WTC11 (cell line): ENCODE measurements around the gene CFAP20DC. TPM values are rescaled to one million over a fixed set of nuclear protein-coding genes. Genes with fewer than 3 reads are reported as not detected.

Experiments used
- ATAC-seq: fragments of 200-7000 bp; cut with Tn5 transposase; 2 replicates; pipeline ENCODE4 v1.10.0; 2021; ENCODE audit warnings: mild to moderate bottlenecking, moderate library complexity
- CTCF ChIA-PET: fragments of 300-600 bp; sonication (Branson Sonifier 250); formaldehyde crosslinking; loops from one replicate; lab custom pipeline; 2021; ENCODE audit warnings: antibody characterized with exemption; lab: Charles Lee
- POLR2A ChIA-PET: fragments of 350-600 bp; sonication (Branson Sonifier 250); formaldehyde crosslinking; loops from one replicate; lab custom pipeline; 2021; ENCODE audit warnings: antibody characterized with exemption; lab: Charles Lee
- DNase-seq: peaks from one replicate; pipeline ENCODE4 v3.0.0; 2021; ENCODE audit warnings: low spot score
- H3K27ac Mint-ChIP-seq: 2 replicates; pipeline ENCODE4 v1.8.0; 2021; ENCODE audit warnings: mixed read lengths
- H3K27me3 Mint-ChIP-seq: 2 replicates; pipeline ENCODE4 v1.8.0; 2021; ENCODE audit warnings: low read depth, mild to moderate bottlenecking, moderate library complexity, mixed read lengths
- H3K36me3 Mint-ChIP-seq: 2 replicates; pipeline ENCODE4 v1.8.0; 2021; ENCODE audit warnings: mixed read lengths
- H3K4me1 Mint-ChIP-seq: 2 replicates; pipeline ENCODE4 v1.8.0; 2022; ENCODE audit warnings: mixed read lengths
- H3K4me3 Mint-ChIP-seq: 2 replicates; pipeline ENCODE4 v1.8.0; 2021; ENCODE audit warnings: mild to moderate bottlenecking, moderate library complexity, mixed read lengths
- H3K9me3 Mint-ChIP-seq: 2 replicates; pipeline ENCODE4 v1.8.0; 2021; ENCODE audit warnings: mixed read lengths
- ATF2 ChIP-seq: sonication (generic); formaldehyde crosslinking; IDR thresholded peaks from 2 replicates; pipeline ENCODE4 v1.8.1; 2022; ENCODE audit warnings: low read depth, missing genetic modification reagents, borderline replicate concordance
- CREM ChIP-seq: sonication (generic); formaldehyde crosslinking; IDR thresholded peaks from 2 replicates; pipeline ENCODE4 v1.8.1; 2022; ENCODE audit warnings: mild to moderate bottlenecking, missing genetic modification reagents, moderate library complexity
- GABPB1 ChIP-seq: sonication (generic); formaldehyde crosslinking; IDR thresholded peaks from 2 replicates; pipeline ENCODE4 v1.8.1; 2023; ENCODE audit warnings: mild to moderate bottlenecking, missing genetic modification reagents
- GRHL2 ChIP-seq: fragments of 250-450 bp; sonication (Bioruptor Pico); IDR thresholded peaks from 2 replicates; pipeline ENCODE4 v1.8.0; 2022; ENCODE audit warnings: mild to moderate bottlenecking, moderate library complexity; ENCODE audit not compliant: insufficient replicate concordance, severe bottlenecking
- GTF2I ChIP-seq: fragments of 250-450 bp; sonication (Bioruptor Pico); conservative IDR thresholded peaks from 2 replicates; pipeline ENCODE4 v1.4.0; 2021; ENCODE audit warnings: mild to moderate bottlenecking
- NR1H2 ChIP-seq: sonication (generic); formaldehyde crosslinking; IDR thresholded peaks from 2 replicates; pipeline ENCODE4 v1.9.0; 2021; ENCODE audit warnings: mild to moderate bottlenecking, moderate library complexity, missing genetic modification reagents
- OVOL2 ChIP-seq: fragments of 250-450 bp; sonication (Bioruptor Pico); IDR thresholded peaks from 2 replicates; pipeline ENCODE4 v1.9.0; 2021; ENCODE audit warnings: mild to moderate bottlenecking, borderline replicate concordance
- PRRX2 ChIP-seq: fragments of 250-450 bp; sonication (Bioruptor Pico); IDR thresholded peaks from 2 replicates; pipeline ENCODE4 v1.8.0; 2021; ENCODE audit warnings: mild to moderate bottlenecking
- SMAD3 ChIP-seq: sonication (generic); formaldehyde crosslinking; IDR thresholded peaks from 2 replicates; pipeline ENCODE4 v1.8.0; 2022; ENCODE audit warnings: missing genetic modification reagents, mild to moderate bottlenecking, borderline replicate concordance
- TCF7 ChIP-seq: sonication (generic); formaldehyde crosslinking; IDR thresholded peaks from 2 replicates; pipeline ENCODE4 v1.8.0; 2022; ENCODE audit warnings: mild to moderate bottlenecking, low read depth, missing genetic modification reagents, moderate library complexity
- ZMAT4 ChIP-seq: fragments of 250-450 bp; sonication (Bioruptor Pico); IDR thresholded peaks from 2 replicates; pipeline ENCODE4 v1.9.0; 2021; ENCODE audit warnings: mild to moderate bottlenecking
- ZNF121 ChIP-seq: sonication (generic); formaldehyde crosslinking; IDR thresholded peaks from 2 replicates; pipeline ENCODE4 v1.8.0; 2023; ENCODE audit warnings: missing genetic modification reagents
- ZNF232 ChIP-seq: sonication (generic); formaldehyde crosslinking; IDR thresholded peaks from 2 replicates; pipeline ENCODE4 v1.8.0; 2022; ENCODE audit warnings: mild to moderate bottlenecking, missing genetic modification reagents
- total RNA-seq: library from RNA; stranded (reverse); gene quantifications from 3 replicates; pipeline ENCODE4 v1.2.3, GENCODE V29; 2021
- TF ChIP-seq, protein P1 (sequence below): sonication (generic); formaldehyde crosslinking; IDR thresholded peaks from 2 replicates; pipeline ENCODE4 v1.8.1; 2023; ENCODE audit warnings: mild to moderate bottlenecking, missing genetic modification reagents, borderline replicate concordance
- TF ChIP-seq, protein P2 (sequence below): sonication (generic); formaldehyde crosslinking; IDR thresholded peaks from 2 replicates; pipeline ENCODE4 v1.8.1; 2022; ENCODE audit warnings: missing genetic modification reagents, borderline replicate concordance
- TF ChIP-seq, protein P3 (sequence below): fragments of 250-450 bp; sonication (Bioruptor Pico); IDR thresholded peaks from 2 replicates; pipeline ENCODE4 v1.9.0; 2021; ENCODE audit warnings: moderate library complexity, mild to moderate bottlenecking, inconsistent platforms, borderline replicate concordance
- TF ChIP-seq, protein P4 (sequence below): fragments of 250-450 bp; sonication (Bioruptor Pico); IDR thresholded peaks from 2 replicates; pipeline ENCODE4 v2.1.2; 2022; ENCODE audit warnings: mild to moderate bottlenecking, moderate library complexity
- TF ChIP-seq, protein P5 (sequence below): sonication (generic); formaldehyde crosslinking; IDR thresholded peaks from 2 replicates; pipeline ENCODE4 v1.8.1; 2023; ENCODE audit warnings: mild to moderate bottlenecking, missing genetic modification reagents
- TF ChIP-seq, protein P6 (sequence below): sonication (generic); formaldehyde crosslinking; IDR thresholded peaks from 2 replicates; pipeline ENCODE4 v1.8.1; 2023; ENCODE audit warnings: mild to moderate bottlenecking, missing genetic modification reagents, moderate library complexity

CFAP20DC gene
- total RNA-seq, 1 experiment from 2014 or later: 4.9 TPM

DNA sequence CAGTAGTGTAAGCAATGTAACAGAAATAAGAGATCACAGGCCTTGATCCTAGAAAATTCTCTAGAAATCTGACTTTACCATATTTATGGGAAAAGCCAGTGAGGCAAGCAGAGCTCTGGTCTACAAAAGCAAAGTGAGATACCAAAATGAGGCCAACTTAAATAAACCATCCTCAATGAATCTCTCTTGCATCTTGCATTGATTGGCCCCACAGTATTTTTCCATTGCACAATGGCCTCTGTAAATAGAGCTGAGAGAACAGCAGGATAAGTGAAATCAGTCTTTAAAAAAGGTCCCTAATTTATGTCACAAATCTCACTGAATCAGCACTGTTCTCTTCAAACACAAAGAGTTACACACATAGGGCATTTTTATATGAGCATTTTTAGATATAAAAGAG lies 8.9 kb downstream of the CFAP20DC start:
- H3K27me3 Mint-ChIP-seq: no peaks in the 10 kb centered on the region
- no peaks in the 10 kb centered on the region for H3K4me1 Mint-ChIP-seq
- ATAC-seq (no peak), DNase-seq (no peak)
- H3K36me3 Mint-ChIP-seq: no peaks in the 10 kb centered on the region
- no peak overlapping the region for H3K4me3 Mint-ChIP-seq
- TF ChIP-seq, protein P1, sequence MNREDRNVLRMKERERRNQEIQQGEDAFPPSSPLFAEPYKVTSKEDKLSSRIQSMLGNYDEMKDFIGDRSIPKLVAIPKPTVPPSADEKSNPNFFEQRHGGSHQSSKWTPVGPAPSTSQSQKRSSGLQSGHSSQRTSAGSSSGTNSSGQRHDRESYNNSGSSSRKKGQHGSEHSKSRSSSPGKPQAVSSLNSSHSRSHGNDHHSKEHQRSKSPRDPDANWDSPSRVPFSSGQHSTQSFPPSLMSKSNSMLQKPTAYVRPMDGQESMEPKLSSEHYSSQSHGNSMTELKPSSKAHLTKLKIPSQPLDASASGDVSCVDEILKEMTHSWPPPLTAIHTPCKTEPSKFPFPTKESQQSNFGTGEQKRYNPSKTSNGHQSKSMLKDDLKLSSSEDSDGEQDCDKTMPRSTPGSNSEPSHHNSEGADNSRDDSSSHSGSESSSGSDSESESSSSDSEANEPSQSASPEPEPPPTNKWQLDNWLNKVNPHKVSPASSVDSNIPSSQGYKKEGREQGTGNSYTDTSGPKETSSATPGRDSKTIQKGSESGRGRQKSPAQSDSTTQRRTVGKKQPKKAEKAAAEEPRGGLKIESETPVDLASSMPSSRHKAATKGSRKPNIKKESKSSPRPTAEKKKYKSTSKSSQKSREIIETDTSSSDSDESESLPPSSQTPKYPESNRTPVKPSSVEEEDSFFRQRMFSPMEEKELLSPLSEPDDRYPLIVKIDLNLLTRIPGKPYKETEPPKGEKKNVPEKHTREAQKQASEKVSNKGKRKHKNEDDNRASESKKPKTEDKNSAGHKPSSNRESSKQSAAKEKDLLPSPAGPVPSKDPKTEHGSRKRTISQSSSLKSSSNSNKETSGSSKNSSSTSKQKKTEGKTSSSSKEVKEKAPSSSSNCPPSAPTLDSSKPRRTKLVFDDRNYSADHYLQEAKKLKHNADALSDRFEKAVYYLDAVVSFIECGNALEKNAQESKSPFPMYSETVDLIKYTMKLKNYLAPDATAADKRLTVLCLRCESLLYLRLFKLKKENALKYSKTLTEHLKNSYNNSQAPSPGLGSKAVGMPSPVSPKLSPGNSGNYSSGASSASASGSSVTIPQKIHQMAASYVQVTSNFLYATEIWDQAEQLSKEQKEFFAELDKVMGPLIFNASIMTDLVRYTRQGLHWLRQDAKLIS (CRISPR knock-in tag): no peak
- H3K9me3 Mint-ChIP-seq: no peaks in the 10 kb centered on the region
- H3K27ac Mint-ChIP-seq: no peak overlapping the region
- ChIA-PET CTCF (no interaction called here), POLR2A (no interaction called here)

- CTCF ChIA-PET: no interaction called here
Measured at GRCh38 chr3:59027607-59028006, 22.2 kb downstream of the CFAP20DC start.

GRCh38 chr3:59023612-59024011 lies 26.2 kb downstream of the CFAP20DC start:
- CTCF ChIA-PET: no interaction called here
- POLR2A ChIA-PET: no interaction called here
- no peak for DNase-seq
- ATAC-seq: no peak
- no peak overlapping the region for H3K4me3 Mint-ChIP-seq
- no peak overlapping the region for H3K27ac Mint-ChIP-seq
- H3K36me3 Mint-ChIP-seq: no peaks in the 10 kb centered on the region
- peaks cover under 1% of the 10 kb centered on the region; the same call in 1 of the 2 replicates for H3K9me3 Mint-ChIP-seq
- peaks cover 2% of the 10 kb centered on the region; the same call in 1 of the 2 replicates for H3K4me1 Mint-ChIP-seq
- H3K27me3 Mint-ChIP-seq: no peaks in the 10 kb centered on the region
- TF ChIP-seq TCF7 (no peak), PRRX2 (CRISPR knock-in tag) (no peak), GRHL2 (CRISPR knock-in tag) (no peak), NR1H2 (CRISPR knock-in tag) (no peak), SMAD3 (CRISPR knock-in tag) (no peak), GTF2I (CRISPR knock-in tag) (no peak)
- TF ChIP-seq, protein P2, sequence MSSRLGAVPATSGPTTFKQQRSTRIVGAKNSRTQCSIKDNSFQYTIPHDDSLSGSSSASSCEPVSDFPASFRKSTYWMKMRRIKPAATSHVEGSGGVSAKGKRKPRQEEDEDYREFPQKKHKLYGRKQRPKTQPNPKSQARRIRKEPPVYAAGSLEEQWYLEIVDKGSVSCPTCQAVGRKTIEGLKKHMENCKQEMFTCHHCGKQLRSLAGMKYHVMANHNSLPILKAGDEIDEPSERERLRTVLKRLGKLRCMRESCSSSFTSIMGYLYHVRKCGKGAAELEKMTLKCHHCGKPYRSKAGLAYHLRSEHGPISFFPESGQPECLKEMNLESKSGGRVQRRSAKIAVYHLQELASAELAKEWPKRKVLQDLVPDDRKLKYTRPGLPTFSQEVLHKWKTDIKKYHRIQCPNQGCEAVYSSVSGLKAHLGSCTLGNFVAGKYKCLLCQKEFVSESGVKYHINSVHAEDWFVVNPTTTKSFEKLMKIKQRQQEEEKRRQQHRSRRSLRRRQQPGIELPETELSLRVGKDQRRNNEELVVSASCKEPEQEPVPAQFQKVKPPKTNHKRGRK (CRISPR knock-in tag): no peak
- TF ChIP-seq, protein P3, sequence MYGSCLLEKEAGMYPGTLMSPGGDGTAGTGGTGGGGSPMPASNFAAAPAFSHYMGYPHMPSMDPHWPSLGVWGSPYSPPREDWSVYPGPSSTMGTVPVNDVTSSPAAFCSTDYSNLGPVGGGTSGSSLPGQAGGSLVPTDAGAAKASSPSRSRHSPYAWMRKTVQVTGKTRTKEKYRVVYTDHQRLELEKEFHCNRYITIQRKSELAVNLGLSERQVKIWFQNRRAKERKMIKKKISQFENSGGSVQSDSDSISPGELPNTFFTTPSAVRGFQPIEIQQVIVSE (CRISPR knock-in tag): no peak
- TF ChIP-seq, protein P4, sequence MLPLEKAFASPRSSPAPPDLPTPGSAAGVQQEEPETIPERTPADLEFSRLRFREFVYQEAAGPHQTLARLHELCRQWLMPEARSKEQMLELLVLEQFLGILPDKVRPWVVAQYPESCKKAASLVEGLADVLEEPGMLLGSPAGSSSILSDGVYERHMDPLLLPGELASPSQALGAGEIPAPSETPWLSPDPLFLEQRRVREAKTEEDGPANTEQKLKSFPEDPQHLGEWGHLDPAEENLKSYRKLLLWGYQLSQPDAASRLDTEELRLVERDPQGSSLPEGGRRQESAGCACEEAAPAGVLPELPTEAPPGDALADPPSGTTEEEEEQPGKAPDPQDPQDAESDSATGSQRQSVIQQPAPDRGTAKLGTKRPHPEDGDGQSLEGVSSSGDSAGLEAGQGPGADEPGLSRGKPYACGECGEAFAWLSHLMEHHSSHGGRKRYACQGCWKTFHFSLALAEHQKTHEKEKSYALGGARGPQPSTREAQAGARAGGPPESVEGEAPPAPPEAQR (CRISPR knock-in tag): no peak

More at GRCh38 chr3:59027607-59028006, 22.2 kb downstream of the CFAP20DC start:
- DNase-seq (no peak), ATAC-seq (no peak)
- Mint-ChIP-seq H3K9me3 (no peaks in the 10 kb centered on the region), H3K27ac (no peak overlapping the region), H3K36me3 (no peaks in the 10 kb centered on the region), H3K4me1 (peaks cover 12% of the 10 kb centered on the region), H3K27me3 (no peaks in the 10 kb centered on the region), H3K4me3 (no peak overlapping the region)
- no peak for TF ChIP-seq GABPB1 (CRISPR knock-in tag)
- TF ChIP-seq ZNF121 (CRISPR knock-in tag): no peak
- no peak for TF ChIP-seq ATF2 (CRISPR knock-in tag)
- no peak for TF ChIP-seq CREM (CRISPR knock-in tag)
- TF ChIP-seq OVOL2 (CRISPR knock-in tag): no peak
- TF ChIP-seq, protein P5, sequence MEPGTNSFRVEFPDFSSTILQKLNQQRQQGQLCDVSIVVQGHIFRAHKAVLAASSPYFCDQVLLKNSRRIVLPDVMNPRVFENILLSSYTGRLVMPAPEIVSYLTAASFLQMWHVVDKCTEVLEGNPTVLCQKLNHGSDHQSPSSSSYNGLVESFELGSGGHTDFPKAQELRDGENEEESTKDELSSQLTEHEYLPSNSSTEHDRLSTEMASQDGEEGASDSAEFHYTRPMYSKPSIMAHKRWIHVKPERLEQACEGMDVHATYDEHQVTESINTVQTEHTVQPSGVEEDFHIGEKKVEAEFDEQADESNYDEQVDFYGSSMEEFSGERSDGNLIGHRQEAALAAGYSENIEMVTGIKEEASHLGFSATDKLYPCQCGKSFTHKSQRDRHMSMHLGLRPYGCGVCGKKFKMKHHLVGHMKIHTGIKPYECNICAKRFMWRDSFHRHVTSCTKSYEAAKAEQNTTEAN (CRISPR knock-in tag): no peak
- TF ChIP-seq ZNF232 (CRISPR knock-in tag): no peak
- TF ChIP-seq, protein P6, sequence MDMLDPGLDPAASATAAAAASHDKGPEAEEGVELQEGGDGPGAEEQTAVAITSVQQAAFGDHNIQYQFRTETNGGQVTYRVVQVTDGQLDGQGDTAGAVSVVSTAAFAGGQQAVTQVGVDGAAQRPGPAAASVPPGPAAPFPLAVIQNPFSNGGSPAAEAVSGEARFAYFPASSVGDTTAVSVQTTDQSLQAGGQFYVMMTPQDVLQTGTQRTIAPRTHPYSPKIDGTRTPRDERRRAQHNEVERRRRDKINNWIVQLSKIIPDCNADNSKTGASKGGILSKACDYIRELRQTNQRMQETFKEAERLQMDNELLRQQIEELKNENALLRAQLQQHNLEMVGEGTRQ (CRISPR knock-in tag): no peak
- TF ChIP-seq ZMAT4 (CRISPR knock-in tag): no peak
- POLR2A ChIA-PET: no interaction called here
